ENCODE data around the gene GPR139. TPM values are rescaled to one million over a fixed set of nuclear protein-coding genes. Genes with fewer than 3 reads are reported as not detected.
A peak's percentile ranks its signal among the peaks of the same experiment; 100 is the strongest.

GPR139 gene
- total and polyA plus RNA-seq, 10 of the 15 experiments (the other 5 are each of a cell fraction or from before 2014, with no cell fraction given), result not detected

GRCh38 chr16:20089246-20089965 lies 15.7 kb upstream of the GPR139 start:
- no peak overlapping the region for H3K27ac ChIP-seq (ENCODE audit: control insufficient read depth, insufficient read depth)
- H3K36me3 ChIP-seq (ENCODE audit: control insufficient read depth in 2 of 2, insufficient read depth in 2 of 2, low read length in 1 of 2), result no peaks in the 10 kb centered on the region
- no peaks in the 10 kb centered on the region for H3K9me3 ChIP-seq (replicated peaks; ENCODE audit: control insufficient read depth, insufficient read depth, low read length)
- no TSS peak for BruUV-seq (replicated peaks)
- ATAC-seq (peak; percentile 69), FAIRE-seq (no peak), DNase-seq (ENCODE audit: low read depth, low spot score) (no peak)
- no peak overlapping the region for H3K4me2 ChIP-seq (ENCODE audit: control insufficient read depth, insufficient read depth)
- in situ Hi-C loops (cut with MboI), result no loop called here
- ChIA-PET CTCF (no interaction called here), POLR2A (no interaction called here), RAD21 (ENCODE audit: unreplicated experiment) (no interaction called here), SMC1A (ENCODE audit: uncharacterized antibody, unreplicated experiment) (interaction anchor here (0.6 kb wide), 1 partner anchor 1019 kb away, joined by 3 read pairs; no protein-coding TSS in a partner anchor)
- no peaks in the 10 kb centered on the region for H3K79me2 ChIP-seq (ENCODE audit: control insufficient read depth, insufficient read depth, low read length)
- H4K20me1 ChIP-seq (ENCODE audit: control insufficient read depth, insufficient read depth), result no peaks in the 10 kb centered on the region
- TF ChIP-seq RUNX3 (IDR thresholded peaks at IDR 0.05; ENCODE audit: low read length), result peak; percentile 30; the same call in 1 of the 2 replicates
- TF ChIP-seq CHD1 (IDR thresholded peaks at IDR 0.05; ENCODE audit: low read depth, low read length), result no peak
- no peak for TF ChIP-seq MTA2 (IDR thresholded peaks at IDR 0.05; ENCODE audit: low read depth)
- TF ChIP-seq PKNOX1 (IDR thresholded peaks at IDR 0.05), result peak; percentile 21; the same call in 1 of the 2 replicates
- intact Hi-C loops (cut with micrococcal nuclease; ENCODE audit: unreplicated experiment), result no loop called here
- no peak overlapping the region for H3K4me3 ChIP-seq
- H3K9ac ChIP-seq (ENCODE audit: control insufficient read depth, insufficient read depth, low read length), result no peak overlapping the region
- no peaks in the 10 kb centered on the region for H3K27me3 ChIP-seq (replicated peaks in 1 of 2; ENCODE audit: control insufficient read depth in 2 of 2, insufficient read depth in 2 of 2, low read length in 1 of 2)
- WGBS (ENCODE audit: insufficient coverage, insufficient replicate concordance, low lambda C conversion rate, missing lambda C conversion rate), result 0% methylated on average over 3 of the region's 3 CpGs
- no peak overlapping the region for H2AFZ ChIP-seq (ENCODE audit: control insufficient read depth, low read depth, low read length)
- H3K4me1 ChIP-seq (ENCODE audit: control insufficient read depth, insufficient read depth, low read length), result no peaks in the 10 kb centered on the region

- BruUV-seq (replicated peaks), result no TSS peak
- Histone ChIP-seq H3K27ac (ENCODE audit: control insufficient read depth, insufficient read depth) (no peak overlapping the region), H3K27me3 (replicated peaks in 1 of 2; ENCODE audit: control insufficient read depth in 2 of 2, insufficient read depth in 2 of 2, low read length in 1 of 2) (no peaks in the 10 kb centered on the region), H3K4me1 (ENCODE audit: control insufficient read depth, insufficient read depth, low read length) (no peaks in the 10 kb centered on the region), H2AFZ (ENCODE audit: control insufficient read depth, low read depth, low read length) (no peak overlapping the region), H3K9ac (ENCODE audit: control insufficient read depth, insufficient read depth, low read length) (no peak overlapping the region), H3K79me2 (ENCODE audit: control insufficient read depth, insufficient read depth, low read length) (no peaks in the 10 kb centered on the region), H3K36me3 (ENCODE audit: control insufficient read depth in 2 of 2, insufficient read depth in 2 of 2, low read length in 1 of 2) (no peaks in the 10 kb centered on the region), H3K4me2 (ENCODE audit: control insufficient read depth, insufficient read depth) (no peak overlapping the region), H4K20me1 (ENCODE audit: control insufficient read depth, insufficient read depth) (no peaks in the 10 kb centered on the region), H3K4me3 (no peak overlapping the region), H3K9me3 (replicated peaks; ENCODE audit: control insufficient read depth, insufficient read depth, low read length) (no peaks in the 10 kb centered on the region)
- intact Hi-C loops (cut with micrococcal nuclease; ENCODE audit: unreplicated experiment) (no loop called here), in situ Hi-C loops (cut with MboI) (no loop called here)
- WGBS (ENCODE audit: insufficient coverage, insufficient replicate concordance, low lambda C conversion rate, missing lambda C conversion rate), result 18% methylated on average over 6 of the region's 6 CpGs
- ATAC-seq, result peak; percentile 60
- ChIA-PET POLR2A (no interaction called here), RAD21 (ENCODE audit: unreplicated experiment) (no interaction called here), SMC1A (ENCODE audit: uncharacterized antibody, unreplicated experiment) (no interaction called here), CTCF (no interaction called here)
- no peak for FAIRE-seq
- TF ChIP-seq TBL1XR1 (IDR thresholded peaks at IDR 0.05; ENCODE audit: low read depth, low read length) (no peak), BACH1 (IDR thresholded peaks at IDR 0.05; ENCODE audit: borderline replicate concordance) (peak; percentile 39; the same call in 1 of the 2 replicates)
- no peak for DNase-seq (ENCODE audit: low read depth, low spot score)
Measured at GRCh38 chr16:20084624-20085226, 11.0 kb upstream of the GPR139 start.

Measured in GM12878 (cell line).